GM12891 (cell line): ENCODE measurements around the gene RAX.
A peak's percentile ranks its signal among the peaks of the same experiment; 100 is the strongest.
"Not testable (repeated sequence)": the region's sequence is repeated elsewhere in the genome, so short reads cannot be mapped to it uniquely, and the experiment has no call there.

Experiments used
- DNase-seq: peaks from one replicate; pipeline ENCODE4 v3.0.0; 2011; ENCODE audit warnings: low spot score; ENCODE audit not compliant: insufficient read length
- FAIRE-seq: peaks from 2 replicates; lab custom pipeline; 2011; peaks lifted over from hg19 to GRCh38; lab: Jason Lieb, UNC
- PAX5 ChIP-seq: IDR thresholded peaks from 2 replicates; pipeline ENCODE4 v1.6.1; 2011; ENCODE audit warnings: low read length, moderate library complexity, mild to moderate bottlenecking; ENCODE audit not compliant: insufficient read depth, severe bottlenecking
- POLR2A ChIP-seq: IDR thresholded peaks from 2 replicates; pipeline ENCODE4 v1.6.1; 2011; ENCODE audit warnings: low read depth, low read length, control low read depth
- POLR2AphosphoS5 ChIP-seq: IDR thresholded peaks from 2 replicates; pipeline ENCODE4 v1.6.1; 2011; ENCODE audit warnings: low read depth, low read length, control low read depth
- POU2F2 ChIP-seq: IDR thresholded peaks from 2 replicates; pipeline ENCODE4 v1.6.1; 2011; ENCODE audit warnings: low read depth, mild to moderate bottlenecking, control low read depth, low read length, moderate library complexity
- SPI1 ChIP-seq: IDR thresholded peaks from 2 replicates; pipeline ENCODE4 v1.6.1; 2011; ENCODE audit warnings: low read depth, low read length, control low read depth
- TAF1 ChIP-seq: IDR thresholded peaks from 2 replicates; pipeline ENCODE4 v1.6.1; 2011; ENCODE audit warnings: low read depth, low read length, control low read depth

Gene RAX

GRCh38 chr18:59264121-59264571 lies 9.1 kb downstream of the RAX start:
- TF ChIP-seq POLR2AphosphoS5 = no peak
- no peak for TF ChIP-seq POU2F2
- no peak for TF ChIP-seq PAX5
- no peak for TF ChIP-seq POLR2A
- TF ChIP-seq SPI1 = no peak
- no peak for TF ChIP-seq TAF1
- DNase-seq = no peak
- FAIRE-seq = no peak

- FAIRE-seq (no peak), DNase-seq (no peak)
- TF ChIP-seq TAF1 (no peak), POLR2A (no peak), POLR2AphosphoS5 (no peak), SPI1 (no peak), POU2F2 (no peak), PAX5 (no peak)
Measured at GRCh38 chr18:59263661-59264060, 9.6 kb downstream of the RAX start.

GRCh38 chr18:59262243-59262642 lies 11.0 kb downstream of the RAX start:
- FAIRE-seq = not testable (repeated sequence)

GRCh38 chr18:59261842-59262241 lies 11.4 kb downstream of the RAX start:
- FAIRE-seq, DNase-seq: not testable (repeated sequence)

More at GRCh38 chr18:59262243-59262642, 11.0 kb downstream of the RAX start:
- DNase-seq = not testable (repeated sequence)

GRCh38 chr18:59255491-59255890 lies 17.8 kb downstream of the RAX start:
- DNase-seq, FAIRE-seq: not testable (repeated sequence)

GRCh38 chr18:59249199-59249774 lies 24.0 kb downstream of the RAX start:
- TF ChIP-seq SPI1 (no peak), POLR2AphosphoS5 (no peak), PAX5 (no peak)
- peak; percentile 52 for FAIRE-seq
- DNase-seq = peak; percentile 33

- FAIRE-seq (no peak), DNase-seq (no peak)
- TF ChIP-seq SPI1 = no peak
- TF ChIP-seq POLR2A = no peak
- no peak for TF ChIP-seq POLR2AphosphoS5
- TF ChIP-seq PAX5 = no peak
- TF ChIP-seq POU2F2 = no peak
- no peak for TF ChIP-seq TAF1
Measured at GRCh38 chr18:59246796-59247195, 26.5 kb downstream of the RAX start.

- DNase-seq (no peak), FAIRE-seq (no peak)
- TF ChIP-seq PAX5 = no peak
- TF ChIP-seq POLR2AphosphoS5 = no peak
- no peak for TF ChIP-seq POU2F2
- TF ChIP-seq TAF1 = no peak
- TF ChIP-seq SPI1 = no peak
- TF ChIP-seq POLR2A = no peak
Measured at GRCh38 chr18:59242906-59243305, 30.3 kb downstream of the RAX start.

- DNase-seq (no peak), FAIRE-seq (no peak)
- no peak for TF ChIP-seq TAF1
- TF ChIP-seq POU2F2 = no peak
- TF ChIP-seq POLR2A = no peak
Measured at GRCh38 chr18:59239642-59240041, 33.6 kb downstream of the RAX start.

- no peak for DNase-seq
- no peak for TF ChIP-seq SPI1
- no peak for FAIRE-seq
Measured at GRCh38 chr18:59238385-59238784, 34.9 kb downstream of the RAX start.

- TF ChIP-seq PAX5 (no peak), POLR2AphosphoS5 (no peak), POU2F2 (no peak), SPI1 (no peak), POLR2A (no peak), TAF1 (no peak)
- DNase-seq (no peak), FAIRE-seq (no peak)
Measured at GRCh38 chr18:59233017-59233410, 40.2 kb downstream of the RAX start.
